Glutamatergic neuron (in vitro differentiated cells): ENCODE measurements around the gene GUCY2C. TPM values are rescaled to one million over a fixed set of nuclear protein-coding genes. Genes with fewer than 3 reads are reported as not detected.

Experiments used
- DNase-seq: peaks from one replicate; pipeline ENCODE4 v3.0.0; 2022
- H3K27ac Mint-ChIP-seq: one replicate; pipeline ENCODE4 v1.8.0; 2020; ENCODE audit warnings: mild to moderate bottlenecking, mixed read lengths, inconsistent platforms; ENCODE audit not compliant: unreplicated experiment
- H3K27me3 Mint-ChIP-seq: one replicate; pipeline ENCODE4 v1.8.0; 2020; ENCODE audit warnings: mild to moderate bottlenecking, moderate library complexity, mixed read lengths, inconsistent platforms; ENCODE audit not compliant: unreplicated experiment
- H3K36me3 Mint-ChIP-seq: one replicate; pipeline ENCODE4 v1.8.0; 2020; ENCODE audit warnings: mild to moderate bottlenecking, mixed read lengths, inconsistent platforms; ENCODE audit not compliant: unreplicated experiment
- H3K4me1 Mint-ChIP-seq: one replicate; pipeline ENCODE4 v1.8.0; 2020; ENCODE audit warnings: mild to moderate bottlenecking, low read depth, mixed read lengths, inconsistent platforms; ENCODE audit not compliant: unreplicated experiment
- H3K4me3 Mint-ChIP-seq: one replicate; pipeline ENCODE4 v1.8.0; 2020; ENCODE audit warnings: mild to moderate bottlenecking, mixed read lengths, inconsistent platforms; ENCODE audit not compliant: unreplicated experiment
- H3K9me3 Mint-ChIP-seq: one replicate; pipeline ENCODE4 v1.8.0; 2020; ENCODE audit warnings: mild to moderate bottlenecking, moderate library complexity, mixed read lengths, inconsistent platforms; ENCODE audit not compliant: unreplicated experiment
- total RNA-seq: library from RNA; stranded (reverse); fragmentation: NEBNext Ultra II Directional; extraction: Animal tissue kit (Norgen Biotek cat#: 25700); gene quantifications from one replicate; pipeline ENCODE4 v1.2.1, GENCODE V29; 2021; ENCODE audit not compliant: unreplicated experiment
- TF ChIP-seq, protein P1 (sequence below): fragments of 200-600 bp; sonication (generic); IDR thresholded peaks from one replicate; pipeline ENCODE4 v1.5.0; 2021; ENCODE audit not compliant: partially characterized antibody, unreplicated experiment

GUCY2C gene
- total RNA-seq, 1 donor from 2014 or later: not detected

GRCh38 chr12:14635776-14636175, 60.6 kb downstream of the GUCY2C start:
- no peak overlapping the region for H3K27ac Mint-ChIP-seq
- H3K4me1 Mint-ChIP-seq: no peaks in the 10 kb centered on the region
- TF ChIP-seq, protein P1, sequence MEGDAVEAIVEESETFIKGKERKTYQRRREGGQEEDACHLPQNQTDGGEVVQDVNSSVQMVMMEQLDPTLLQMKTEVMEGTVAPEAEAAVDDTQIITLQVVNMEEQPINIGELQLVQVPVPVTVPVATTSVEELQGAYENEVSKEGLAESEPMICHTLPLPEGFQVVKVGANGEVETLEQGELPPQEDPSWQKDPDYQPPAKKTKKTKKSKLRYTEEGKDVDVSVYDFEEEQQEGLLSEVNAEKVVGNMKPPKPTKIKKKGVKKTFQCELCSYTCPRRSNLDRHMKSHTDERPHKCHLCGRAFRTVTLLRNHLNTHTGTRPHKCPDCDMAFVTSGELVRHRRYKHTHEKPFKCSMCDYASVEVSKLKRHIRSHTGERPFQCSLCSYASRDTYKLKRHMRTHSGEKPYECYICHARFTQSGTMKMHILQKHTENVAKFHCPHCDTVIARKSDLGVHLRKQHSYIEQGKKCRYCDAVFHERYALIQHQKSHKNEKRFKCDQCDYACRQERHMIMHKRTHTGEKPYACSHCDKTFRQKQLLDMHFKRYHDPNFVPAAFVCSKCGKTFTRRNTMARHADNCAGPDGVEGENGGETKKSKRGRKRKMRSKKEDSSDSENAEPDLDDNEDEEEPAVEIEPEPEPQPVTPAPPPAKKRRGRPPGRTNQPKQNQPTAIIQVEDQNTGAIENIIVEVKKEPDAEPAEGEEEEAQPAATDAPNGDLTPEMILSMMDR: no peak
- no peak for DNase-seq
- peaks cover 6% of the 10 kb centered on the region for H3K36me3 Mint-ChIP-seq
- peaks cover 8% of the 10 kb centered on the region for H3K9me3 Mint-ChIP-seq
- H3K27me3 Mint-ChIP-seq: no peaks in the 10 kb centered on the region
- H3K4me3 Mint-ChIP-seq: no peak overlapping the region

- H3K27me3 Mint-ChIP-seq: no peaks in the 10 kb centered on the region
- H3K27ac Mint-ChIP-seq: no peak overlapping the region
- TF ChIP-seq, protein P1: no peak
- H3K4me3 Mint-ChIP-seq: no peak overlapping the region
- H3K36me3 Mint-ChIP-seq: no peaks in the 10 kb centered on the region
- no peak for DNase-seq
- no peaks in the 10 kb centered on the region for H3K4me1 Mint-ChIP-seq
- peaks cover 2% of the 10 kb centered on the region for H3K9me3 Mint-ChIP-seq
Measured at GRCh38 chr12:14630793-14631192, 65.6 kb downstream of the GUCY2C start.

GRCh38 chr12:14629832-14630710, 66.3 kb downstream of the GUCY2C start:
- Mint-ChIP-seq H3K4me3 (no peak overlapping the region), H3K9me3 (peaks cover 2% of the 10 kb centered on the region), H3K27me3 (no peaks in the 10 kb centered on the region), H3K36me3 (no peaks in the 10 kb centered on the region), H3K4me1 (no peaks in the 10 kb centered on the region), H3K27ac (no peak overlapping the region)
- TF ChIP-seq, protein P1: peak; percentile 82
- peak; percentile 77 for DNase-seq

DNA sequence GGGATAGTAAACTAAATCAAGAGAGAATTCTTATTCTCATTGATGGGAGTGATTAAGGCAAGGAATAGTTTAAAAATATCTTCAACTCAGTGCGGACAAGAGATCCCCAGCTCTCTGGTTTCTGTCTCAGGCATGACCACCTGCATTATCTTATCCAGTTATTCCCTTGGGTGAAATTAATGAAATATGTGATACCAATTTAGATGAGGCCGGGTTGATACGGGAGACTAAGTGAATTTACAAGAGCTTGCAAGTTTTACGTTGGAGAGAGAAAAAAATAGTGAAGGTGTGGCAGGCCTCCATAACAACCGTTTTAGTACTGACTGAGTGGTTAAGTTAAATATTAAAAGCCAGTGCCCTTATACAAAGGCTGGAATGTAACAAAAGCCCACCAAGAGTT, 67.6 kb downstream of the GUCY2C start:
- Mint-ChIP-seq H3K4me3 (no peak overlapping the region), H3K27ac (no peak overlapping the region), H3K27me3 (no peaks in the 10 kb centered on the region), H3K36me3 (no peaks in the 10 kb centered on the region), H3K4me1 (no peaks in the 10 kb centered on the region), H3K9me3 (peaks cover 2% of the 10 kb centered on the region)
- DNase-seq: no peak
- TF ChIP-seq, protein P1: no peak

GRCh38 chr12:14621826-14622225, 74.6 kb downstream of the GUCY2C start:
- H3K27ac Mint-ChIP-seq: no peak overlapping the region

More at GRCh38 chr12:14621826-14622225, 74.6 kb downstream of the GUCY2C start:
- H3K36me3 Mint-ChIP-seq: no peaks in the 10 kb centered on the region
- DNase-seq: no peak
- H3K4me3 Mint-ChIP-seq: no peak overlapping the region
- no peaks in the 10 kb centered on the region for H3K27me3 Mint-ChIP-seq
- no peaks in the 10 kb centered on the region for H3K4me1 Mint-ChIP-seq
- TF ChIP-seq, protein P1: no peak
- H3K9me3 Mint-ChIP-seq: no peaks in the 10 kb centered on the region
